IMR-90 (cell line): ENCODE results near the gene SPAG9. TPM values are rescaled to one million over a fixed set of nuclear protein-coding genes. Genes with fewer than 3 reads are reported as not detected.

Experiments
- ATAC-seq: fragments of 200-7000 bp; cut with Tn5 transposase; 2 replicates; pipeline ENCODE4 v1.9.1; 2020; ENCODE audit warnings: low read depth, mild to moderate bottlenecking, moderate library complexity
- BruUV-seq: library from RNA; stranded (reverse); fragments of 400-500 nt; replicated peaks from 2 replicates; lab custom pipeline; 2021; lab: Mats Ljungman, UMichigan
- CTCF ChIA-PET: fragments of 300-600 bp; formaldehyde crosslinking; extraction: SDS; loops from one replicate; lab custom pipeline; 2021; ENCODE audit warnings: antibody characterized with exemption; lab: Yijun Ruan, JAX
- POLR2A ChIA-PET: fragments of 300-600 bp; sonication (Branson Sonifier 250); formaldehyde crosslinking; loops from one replicate; lab custom pipeline; 2022; ENCODE audit warnings: antibody characterized with exemption; ENCODE audit not compliant: unreplicated experiment; lab: Charles Lee
- DNase-seq: peaks from one replicate; pipeline ENCODE4 v3.0.0; 2013
- H2AFZ ChIP-seq: replicated peaks from 2 replicates; pipeline ENCODE3; 2013; ENCODE audit warnings: low read length, mild to moderate bottlenecking; ENCODE audit not compliant: poor library complexity
- H2AK5ac ChIP-seq: 2 replicates; pipeline ENCODE4 v1.6.1; 2013; ENCODE audit warnings: low read depth, low read length, inconsistent platforms
- H2AK9ac ChIP-seq: replicated peaks from 2 replicates; pipeline ENCODE3; 2013; ENCODE audit warnings: mild to moderate bottlenecking, low read depth, low read length, moderate library complexity; ENCODE audit not compliant: poor library complexity
- H2BK120ac ChIP-seq: 2 replicates; pipeline ENCODE4 v1.6.1; 2013; ENCODE audit warnings: low read depth, low read length, inconsistent platforms
- H2BK15ac ChIP-seq: 3 replicates; pipeline ENCODE4 v1.6.1; 2013; ENCODE audit warnings: low read depth, low read length, inconsistent platforms
- H2BK20ac ChIP-seq: 2 replicates; pipeline ENCODE4 v1.6.1; 2013; ENCODE audit warnings: low read depth, mild to moderate bottlenecking, inconsistent platforms, low read length, moderate library complexity
- H2BK5ac ChIP-seq: 2 replicates; pipeline ENCODE4 v1.6.1; 2013; ENCODE audit warnings: mild to moderate bottlenecking, low read depth, low read length, inconsistent platforms; ENCODE audit not compliant: poor library complexity, severe bottlenecking
- H3K14ac ChIP-seq: replicated peaks from 2 replicates; pipeline ENCODE4 v1.6.1; 2013; ENCODE audit warnings: low read depth, low read length, inconsistent platforms
- H3K18ac ChIP-seq: 2 replicates; pipeline ENCODE4 v1.6.1; 2013; ENCODE audit warnings: low read depth, low read length, control low read depth
- H3K23ac ChIP-seq: 2 replicates; pipeline ENCODE4 v1.6.1; 2013; ENCODE audit warnings: low read depth, low read length, inconsistent platforms
- H3K27ac ChIP-seq: 2 replicates; pipeline ENCODE4 v1.5.1; 2013; ENCODE audit warnings: mild to moderate bottlenecking, control low read depth, low read length; ENCODE audit not compliant: insufficient read depth
- H3K27me3 ChIP-seq: 2 replicates; pipeline ENCODE4 v1.6.1; 2013; ENCODE audit warnings: low read length; ENCODE audit not compliant: control insufficient read depth, insufficient read depth
- H3K36me3 ChIP-seq: 2 replicates; pipeline ENCODE4 v1.6.1; 2013; ENCODE audit warnings: low read length, mixed read lengths; ENCODE audit not compliant: control insufficient read depth, insufficient read depth
- H3K4ac ChIP-seq: 2 replicates; pipeline ENCODE4 v1.6.1; 2013; ENCODE audit warnings: low read depth, low read length, inconsistent platforms
- H3K4me1 ChIP-seq: 2 replicates; pipeline ENCODE4 v1.6.1; 2013; ENCODE audit warnings: low read length, mixed read lengths; ENCODE audit not compliant: control insufficient read depth, insufficient read depth
- H3K4me2 ChIP-seq: 2 replicates; pipeline ENCODE4 v1.6.1; 2013; ENCODE audit warnings: low read depth, mild to moderate bottlenecking, control low read depth, low read length, moderate library complexity
- H3K4me3 ChIP-seq: 2 replicates; pipeline ENCODE4 v1.5.1; 2013; ENCODE audit warnings: low read depth, mild to moderate bottlenecking, control low read depth, low read length, moderate library complexity; ENCODE audit not compliant: insufficient read depth
- H3K56ac ChIP-seq: 2 replicates; pipeline ENCODE4 v1.6.1; 2013; ENCODE audit warnings: low read length, inconsistent platforms; ENCODE audit not compliant: insufficient read depth; ENCODE audit errors: extremely low read depth
- H3K79me1 ChIP-seq, 2 experiments: 2 replicates each; pipeline ENCODE4 v1.6.1; 2013; ENCODE audit warnings: low read length in 2 of 2, inconsistent platforms in 1 of 2, low read depth in 1 of 2
- H3K9ac ChIP-seq: 2 replicates; pipeline ENCODE4 v1.6.1; 2013; ENCODE audit warnings: low read depth, low read length, control low read depth
- H3K9me1 ChIP-seq: 2 replicates; pipeline ENCODE4 v1.6.1; 2013; ENCODE audit warnings: low read length, inconsistent platforms; ENCODE audit not compliant: insufficient read depth
- H3K9me3 ChIP-seq: 2 replicates; pipeline ENCODE4 v1.6.1; 2013; ENCODE audit warnings: low read length; ENCODE audit not compliant: control insufficient read depth, insufficient read depth
- H4K20me1 ChIP-seq: 2 replicates; pipeline ENCODE4 v1.6.1; 2013; ENCODE audit warnings: low read length, inconsistent platforms; ENCODE audit not compliant: insufficient read depth
- H4K5ac ChIP-seq: 2 replicates; pipeline ENCODE4 v1.6.1; 2013; ENCODE audit warnings: mild to moderate bottlenecking, low read depth, low read length, control low read depth
- H4K8ac ChIP-seq, 2 experiments: 2 replicates each; pipeline ENCODE4 v1.6.1; 2013; ENCODE audit warnings: low read depth in 2 of 2, low read length in 2 of 2, control low read depth in 1 of 2, inconsistent platforms in 1 of 2
- H4K91ac ChIP-seq: 2 replicates; pipeline ENCODE4 v1.6.1; 2013; ENCODE audit warnings: low read depth, low read length, inconsistent platforms; ENCODE audit not compliant: insufficient read depth
- BHLHE40 ChIP-seq: fragments of 150-350 bp; IDR thresholded peaks from 2 replicates; pipeline ENCODE4 v1.6.1; 2016; ENCODE audit warnings: mild to moderate bottlenecking, low read depth, low read length
- CEBPB ChIP-seq: IDR thresholded peaks from 2 replicates; pipeline ENCODE4 v1.6.1; 2012; ENCODE audit warnings: low read depth, low read length, improper control_type of control experiment
- CHD1 ChIP-seq: IDR thresholded peaks from 2 replicates; pipeline ENCODE4 v1.6.1; 2012; ENCODE audit warnings: low read depth, low read length, improper control_type of control experiment
- FOS ChIP-seq: fragments of 150-350 bp; IDR thresholded peaks from 2 replicates; pipeline ENCODE4 v1.6.1; 2016; ENCODE audit warnings: low read depth, low read length
- MAFK ChIP-seq: IDR thresholded peaks from 2 replicates; pipeline ENCODE4 v1.6.1; 2012; ENCODE audit warnings: low read depth, low read length, improper control_type of control experiment
- MAZ ChIP-seq: IDR thresholded peaks from 2 replicates; pipeline ENCODE4 v1.6.1; 2012; ENCODE audit warnings: low read depth, mild to moderate bottlenecking, low read length, improper control_type of control experiment, moderate library complexity, borderline replicate concordance
- MXI1 ChIP-seq: IDR thresholded peaks from 2 replicates; pipeline ENCODE4 v1.6.1; 2012; ENCODE audit warnings: low read depth, mild to moderate bottlenecking, low read length, moderate library complexity, borderline replicate concordance
- NFE2L2 ChIP-seq: fragments of 150-350 bp; IDR thresholded peaks from 2 replicates; pipeline ENCODE4 v1.6.1; 2016; ENCODE audit warnings: low read depth, mild to moderate bottlenecking, low read length
- POLR2A ChIP-seq: IDR thresholded peaks from 2 replicates; pipeline ENCODE4 v1.6.1; 2012; ENCODE audit warnings: mild to moderate bottlenecking, low read depth, low read length
- RAD21 ChIP-seq: IDR thresholded peaks from 2 replicates; pipeline ENCODE4 v1.6.1; 2012; ENCODE audit warnings: low read length, improper control_type of control experiment
- RCOR1 ChIP-seq: IDR thresholded peaks from 2 replicates; pipeline ENCODE4 v1.6.1; 2012; ENCODE audit warnings: mild to moderate bottlenecking, low read length, improper control_type of control experiment; ENCODE audit not compliant: insufficient replicate concordance
- RFX5 ChIP-seq: IDR thresholded peaks from 2 replicates; pipeline ENCODE4 v1.8.0; 2012; ENCODE audit warnings: low read depth, mild to moderate bottlenecking, low read length, moderate library complexity
- SMC3 ChIP-seq: fragments of 150-350 bp; IDR thresholded peaks from 2 replicates; pipeline ENCODE4 v1.6.1; 2016; ENCODE audit warnings: low read depth, mild to moderate bottlenecking, antibody characterized with exemption, low read length, moderate library complexity
- WGBS, 2 experiments: methylation state at CpG; one replicate each; pipeline versions ENCODE4 v1.1.5 to v1.1.7; 2013; ENCODE audit warnings: missing lambda C conversion rate in 2 of 2; ENCODE audit not compliant: insufficient read length in 1 of 2; ENCODE audit errors: extremely low coverage in 2 of 2; 5-methylcytosine and 5-hydroxymethylcytosine counted together
- dilution Hi-C: fragments of 300-500 bp; cut with HindIII; formaldehyde crosslinking; loops from one replicate; pipeline ENCODE4 v1.14.3; 2018; ENCODE audit warnings: low sequenced_read_pairs; ENCODE audit not compliant: unreplicated experiment
- in situ Hi-C: fragments of 300-500 bp; cut with MboI; formaldehyde crosslinking; loops from 3 replicates; pipeline ENCODE4 v1.14.3; 2019; ENCODE audit warnings: low sequenced_read_pairs, inconsistent platforms, mixed read lengths
- intact Hi-C: fragments of 100-400 bp; cut with micrococcal nuclease; formaldehyde crosslinking; loops from 2 replicates; pipeline ENCODE4 v1.10.0; 2022
- polyA plus RNA-seq, 3 experiments: library from polyadenylated mRNA; depleted of rRNA; stranded (reverse); fragments of >200 nt; gene quantifications; 2 replicates each; pipeline ENCODE4 v1.2.3, GENCODE V29; 2012; ENCODE audit warnings: low replicate concordance in 1 of 3
- total RNA-seq: library from RNA; depleted of rRNA; stranded (reverse); fragments of >200 nt; gene quantifications from 2 replicates; pipeline ENCODE4 v1.2.3, GENCODE V29; 2012
- TF ChIP-seq, protein P1 (sequence below): fragments of 150-350 bp; IDR thresholded peaks from 2 replicates; pipeline ENCODE4 v1.6.1; 2016; ENCODE audit warnings: low read depth, mild to moderate bottlenecking, low read length, moderate library complexity, borderline replicate concordance
- TF ChIP-seq, protein P2 (sequence below): conservative IDR thresholded peaks from 2 replicates; pipeline ENCODE4 v1.5.1; 2012; ENCODE audit warnings: mild to moderate bottlenecking, low read depth, low read length, improper control_type of control experiment
- TF ChIP-seq, protein P3 (sequence below): fragments of 150-350 bp; IDR thresholded peaks from 2 replicates; pipeline ENCODE4 v1.6.1; 2017; ENCODE audit warnings: mild to moderate bottlenecking, antibody characterized with exemption, low read length, low read depth

SPAG9 gene
- total and polyA plus RNA-seq, 2 of the 4 experiments (the other 2 are of a cell fraction), result 26.7 to 75.5 TPM

DNA sequence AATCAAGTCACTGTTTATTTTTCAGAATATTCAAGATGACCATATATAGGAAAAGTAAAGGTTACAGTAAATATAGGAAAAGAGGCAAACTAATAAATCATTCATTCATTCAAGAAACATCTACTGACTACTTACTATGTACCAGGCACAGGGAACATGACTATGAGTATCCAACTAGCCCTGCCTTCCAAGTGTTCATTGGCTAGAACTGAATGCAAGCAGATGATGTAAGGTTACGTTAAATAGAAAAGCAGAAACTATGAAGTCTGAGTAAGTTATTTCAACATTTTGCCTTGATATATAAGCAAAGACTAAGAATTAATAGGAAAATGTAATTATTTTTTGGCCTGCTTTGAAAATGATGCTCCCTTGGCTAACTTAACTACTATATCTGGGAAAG, 36.7 kb downstream of the SPAG9 start:
- Histone ChIP-seq H3K9ac (no peak overlapping the region), H2BK5ac (peak overlapping the region; percentile 55), H3K14ac (no peak overlapping the region), H3K9me3 (no peaks in the 10 kb centered on the region), H4K20me1 (no peaks in the 10 kb centered on the region; the same call in none of the 2 replicates), H3K4me3 (no peak overlapping the region), H3K9me1 (peaks cover 9% of the 10 kb centered on the region), H2AK9ac (no peak overlapping the region), H4K91ac (no peak overlapping the region), H3K79me1 (peaks cover 33 to 74% of the 10 kb centered on the region in 2 experiments), H2AFZ (no peak overlapping the region), H3K4me1 (peaks cover 11% of the 10 kb centered on the region), H3K27me3 (no peaks in the 10 kb centered on the region), H2BK15ac (no peak overlapping the region), H3K27ac (no peak overlapping the region), H3K23ac (no peak overlapping the region), H3K4me2 (no peak overlapping the region), H2BK20ac (no peak overlapping the region), H3K36me3 (peaks cover 4% of the 10 kb centered on the region), H3K4ac (no peak overlapping the region), H3K56ac (no peak overlapping the region), H4K5ac (peak overlapping the region; percentile 48; the same call in 1 of the 2 replicates), H2AK5ac (no peak overlapping the region; the same call in 1 of the 2 replicates), H4K8ac (no peak overlapping the region), H2BK120ac (no peak overlapping the region), H3K18ac (peak overlapping the region; percentile 61; the same call in 1 of the 2 replicates)
- TF ChIP-seq POLR2A, result no peak
- no peak for TF ChIP-seq RCOR1
- no peak for TF ChIP-seq CEBPB
- TF ChIP-seq MXI1, result no peak
- TF ChIP-seq, protein P1, sequence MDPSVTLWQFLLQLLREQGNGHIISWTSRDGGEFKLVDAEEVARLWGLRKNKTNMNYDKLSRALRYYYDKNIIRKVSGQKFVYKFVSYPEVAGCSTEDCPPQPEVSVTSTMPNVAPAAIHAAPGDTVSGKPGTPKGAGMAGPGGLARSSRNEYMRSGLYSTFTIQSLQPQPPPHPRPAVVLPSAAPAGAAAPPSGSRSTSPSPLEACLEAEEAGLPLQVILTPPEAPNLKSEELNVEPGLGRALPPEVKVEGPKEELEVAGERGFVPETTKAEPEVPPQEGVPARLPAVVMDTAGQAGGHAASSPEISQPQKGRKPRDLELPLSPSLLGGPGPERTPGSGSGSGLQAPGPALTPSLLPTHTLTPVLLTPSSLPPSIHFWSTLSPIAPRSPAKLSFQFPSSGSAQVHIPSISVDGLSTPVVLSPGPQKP, result no peak
- TF ChIP-seq BHLHE40, result no peak
- TF ChIP-seq CHD1, result no peak
- no peak for TF ChIP-seq MAZ
- TF ChIP-seq NFE2L2, result no peak
- no peak for TF ChIP-seq RFX5
- TF ChIP-seq SMC3, result no peak
- TF ChIP-seq RAD21, result no peak
- no peak for TF ChIP-seq FOS
- TF ChIP-seq, protein P2, sequence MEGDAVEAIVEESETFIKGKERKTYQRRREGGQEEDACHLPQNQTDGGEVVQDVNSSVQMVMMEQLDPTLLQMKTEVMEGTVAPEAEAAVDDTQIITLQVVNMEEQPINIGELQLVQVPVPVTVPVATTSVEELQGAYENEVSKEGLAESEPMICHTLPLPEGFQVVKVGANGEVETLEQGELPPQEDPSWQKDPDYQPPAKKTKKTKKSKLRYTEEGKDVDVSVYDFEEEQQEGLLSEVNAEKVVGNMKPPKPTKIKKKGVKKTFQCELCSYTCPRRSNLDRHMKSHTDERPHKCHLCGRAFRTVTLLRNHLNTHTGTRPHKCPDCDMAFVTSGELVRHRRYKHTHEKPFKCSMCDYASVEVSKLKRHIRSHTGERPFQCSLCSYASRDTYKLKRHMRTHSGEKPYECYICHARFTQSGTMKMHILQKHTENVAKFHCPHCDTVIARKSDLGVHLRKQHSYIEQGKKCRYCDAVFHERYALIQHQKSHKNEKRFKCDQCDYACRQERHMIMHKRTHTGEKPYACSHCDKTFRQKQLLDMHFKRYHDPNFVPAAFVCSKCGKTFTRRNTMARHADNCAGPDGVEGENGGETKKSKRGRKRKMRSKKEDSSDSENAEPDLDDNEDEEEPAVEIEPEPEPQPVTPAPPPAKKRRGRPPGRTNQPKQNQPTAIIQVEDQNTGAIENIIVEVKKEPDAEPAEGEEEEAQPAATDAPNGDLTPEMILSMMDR, result no peak
- TF ChIP-seq, protein P3, sequence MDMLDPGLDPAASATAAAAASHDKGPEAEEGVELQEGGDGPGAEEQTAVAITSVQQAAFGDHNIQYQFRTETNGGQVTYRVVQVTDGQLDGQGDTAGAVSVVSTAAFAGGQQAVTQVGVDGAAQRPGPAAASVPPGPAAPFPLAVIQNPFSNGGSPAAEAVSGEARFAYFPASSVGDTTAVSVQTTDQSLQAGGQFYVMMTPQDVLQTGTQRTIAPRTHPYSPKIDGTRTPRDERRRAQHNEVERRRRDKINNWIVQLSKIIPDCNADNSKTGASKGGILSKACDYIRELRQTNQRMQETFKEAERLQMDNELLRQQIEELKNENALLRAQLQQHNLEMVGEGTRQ, result no peak
- no peak for TF ChIP-seq MAFK
- CTCF ChIA-PET, result no interaction called here
- intact Hi-C loops, result no loop called here
- in situ Hi-C loops, result no loop called here
- dilution Hi-C loops, result no loop called here
- BruUV-seq, result no TSS peak
- POLR2A ChIA-PET, result no interaction called here
- DNase-seq (no peak), ATAC-seq (no peak)
- no CpG with 5 or more reads among the region's 1 CpG for WGBS, 2 experiments
